Renal cortex interstitium (tissue), 15 donors: ENCODE data around the gene ATG9B. TPM values are rescaled to one million over a fixed set of nuclear protein-coding genes. Genes with fewer than 3 reads are reported as not detected.

ENCODE experiments used
- DNase-seq, 11 donors: peaks; one replicate each; pipeline ENCODE4 v3.0.0-alpha.2; 2013; ENCODE audit warnings: low read depth in 9 of 11, low spot score in 4 of 11; ENCODE audit errors: extremely low read depth in 1 of 11
- long read RNA-seq, 16 experiments: transcript quantifications; one replicate each; lab custom pipeline, GENCODE V29; 2026
- polyA plus RNA-seq, 3 donors: library from polyadenylated mRNA; unstranded; fragments of 120-200 nt; gene quantifications; one replicate each; pipeline ENCODE4 v1.2.1, GENCODE V29; 2013; ENCODE audit not compliant: insufficient read length in 3 of 3

Gene ATG9B
- polyA plus RNA-seq = 1 to 10 TPM; 2.3 to 4.6 (median 4.2) TPM
- long read RNA-seq, donor 1 = 0 reads
- long read RNA-seq, donor 2 = 0 reads
- long read RNA-seq, donor 3, partial matches to known transcripts = 0 of 1 reads
- long read RNA-seq, donor 3, other reads (novel, unspliced or antisense) = 0 of 1 reads
- long read RNA-seq, donor 4, partial matches to known transcripts = 0 of 1 reads
- long read RNA-seq, donor 4, other reads (novel, unspliced or antisense) = 0 of 1 reads
- long read RNA-seq, donor 5 = 0 reads
- long read RNA-seq, donor 6, partial matches to known transcripts = 0 of 1 reads
- long read RNA-seq, donor 6, other reads (novel, unspliced or antisense) = 0 of 1 reads
- long read RNA-seq, donor 7 = 0 reads
- long read RNA-seq, donor 8 = 0 reads
- long read RNA-seq, donor 9 = 0 reads
- long read RNA-seq, donor 10, partial matches to known transcripts = 8 of 8 reads
- long read RNA-seq, donor 10, other reads (novel, unspliced or antisense) = 0 of 8 reads
- long read RNA-seq, donor 11 = 0 reads
- long read RNA-seq, donor 12 = 0 reads
- long read RNA-seq, donor 13 = 0 reads
- long read RNA-seq, donor 14 = 0 reads
- long read RNA-seq, donor 15 = 0 reads
- long read RNA-seq, donor 16, partial matches to known transcripts = 8 of 9 reads
- long read RNA-seq, donor 16, other reads (novel, unspliced or antisense) = 0 of 9 reads

GRCh38 chr7:151024435-151025056, at the start of gene ATG9B:
ATG9B (minus strand) TSS chr7:151024494; CDS start chr7:151024423, 71 bp downstream.
- no peak for DNase-seq

GRCh38 chr7:151073990-151074389, 49.7 kb upstream of the ATG9B start:
- DNase-seq = no peak

- no peak for DNase-seq
Measured at GRCh38 chr7:151071032-151071866, 47.0 kb upstream of the ATG9B start.

GRCh38 chr7:151070574-151070960, 46.3 kb upstream of the ATG9B start:
- no peak for DNase-seq

- no peak for DNase-seq
Measured at GRCh38 chr7:151069841-151070573, 45.7 kb upstream of the ATG9B start.

GRCh38 chr7:151068069-151068773, 43.9 kb upstream of the ATG9B start:
- no peak for DNase-seq

DNA sequence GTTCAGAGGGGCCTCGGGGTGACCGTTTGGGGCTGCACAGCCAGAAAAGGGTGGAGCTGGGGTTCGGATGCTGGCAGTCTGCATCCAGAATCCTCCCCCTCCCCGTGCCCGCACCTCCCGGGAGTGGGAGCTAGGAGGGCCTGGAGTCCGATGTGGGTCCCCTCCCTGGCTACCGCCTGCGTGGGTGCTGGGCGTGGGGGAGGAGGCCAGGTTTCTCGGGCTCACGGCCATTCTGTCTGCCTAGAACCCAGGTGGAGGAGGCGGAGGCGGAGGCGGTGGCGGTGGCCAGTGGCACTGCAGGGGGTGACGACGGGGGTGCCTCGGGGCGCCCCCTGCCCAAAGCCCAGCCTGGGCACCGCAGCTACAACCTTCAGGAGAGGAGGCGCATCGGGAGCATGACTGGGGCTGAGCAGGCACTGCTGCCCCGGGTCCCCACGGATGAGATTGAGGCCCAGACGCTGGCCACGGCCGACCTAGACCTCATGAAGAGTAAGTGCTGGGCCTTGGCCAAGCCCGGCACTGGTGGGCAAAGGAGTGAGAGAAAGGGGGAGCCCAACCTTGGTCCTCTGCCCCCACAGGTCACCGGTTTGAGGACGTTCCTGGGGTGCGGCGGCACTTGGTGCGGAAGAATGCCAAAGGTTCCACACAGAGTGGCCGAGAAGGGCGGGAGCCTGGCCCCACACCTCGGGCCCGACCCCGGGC, 42.1 kb upstream of the ATG9B start:
- no peak for DNase-seq

GRCh38 chr7:151065516-151065915, 41.2 kb upstream of the ATG9B start:
- DNase-seq = no peak

GRCh38 chr7:151064993-151065392, 40.7 kb upstream of the ATG9B start:
- DNase-seq = no peak

DNA sequence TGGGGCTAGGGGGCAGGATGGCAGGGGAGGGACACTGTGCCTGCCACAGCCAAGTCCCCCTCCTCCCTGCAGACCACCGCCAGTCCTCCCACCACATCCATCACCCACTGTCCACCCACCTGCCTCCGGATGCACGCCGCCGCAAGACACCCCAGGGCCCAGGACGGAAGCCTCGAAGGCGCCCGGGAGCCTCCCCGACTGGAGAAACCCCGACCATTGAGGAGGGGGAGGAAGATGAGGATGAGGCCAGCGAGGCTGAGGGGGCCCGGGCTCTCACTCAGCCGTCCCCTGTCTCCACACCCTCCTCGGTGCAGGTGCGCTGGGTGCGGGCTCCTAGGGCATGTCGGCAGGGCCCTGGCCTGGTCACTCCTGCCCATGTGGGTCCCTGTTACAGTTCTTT, 40.2 kb upstream of the ATG9B start:
- DNase-seq = no peak

GRCh38 chr7:151063212-151063561, 38.9 kb upstream of the ATG9B start:
- no peak for DNase-seq

DNA sequence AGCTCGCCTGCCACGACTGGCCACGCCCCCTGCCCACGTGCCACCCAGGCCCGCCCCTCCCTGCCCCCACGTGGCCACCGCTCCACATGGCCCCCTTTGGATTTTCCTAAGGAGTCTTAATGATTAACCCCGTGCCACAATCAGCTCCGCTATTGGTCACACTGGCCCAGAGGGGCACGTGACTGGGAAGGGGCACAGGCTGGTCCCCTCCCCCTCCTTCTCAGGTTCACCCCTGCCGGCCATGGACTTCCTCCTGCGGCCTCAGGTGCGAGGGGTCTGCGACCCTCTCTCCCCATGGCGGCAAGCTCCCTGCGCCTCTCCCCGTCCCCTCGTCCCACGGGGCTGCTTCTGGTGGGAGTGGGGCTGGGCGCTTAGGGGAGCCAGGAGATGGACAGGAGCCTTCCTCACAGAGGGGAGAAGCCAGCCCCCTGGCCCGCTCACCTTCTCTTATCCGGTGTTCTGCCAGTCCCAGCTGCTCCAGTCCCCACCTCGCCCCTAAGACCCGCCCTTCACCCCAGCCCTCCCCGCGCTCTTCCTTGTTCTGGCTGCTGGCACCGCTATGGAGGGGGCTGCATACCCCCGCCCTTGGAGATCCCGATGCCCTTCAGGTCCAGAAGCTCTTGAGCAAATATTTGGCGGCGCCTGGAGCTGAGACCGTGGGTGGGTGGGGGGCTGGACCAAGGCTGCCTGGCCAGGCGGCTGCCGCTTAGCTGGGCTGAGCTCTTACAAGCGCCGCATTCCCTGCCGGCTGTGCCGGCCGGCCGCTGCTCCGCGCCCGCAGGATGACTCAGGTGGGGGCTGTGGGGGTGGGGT, 38.3 kb upstream of the ATG9B start:
- DNase-seq = peak in 3 of 11 donors; percentile 68 to 87 (median 81)

GRCh38 chr7:151062111-151062398, 37.8 kb upstream of the ATG9B start:
- no peak for DNase-seq

DNA sequence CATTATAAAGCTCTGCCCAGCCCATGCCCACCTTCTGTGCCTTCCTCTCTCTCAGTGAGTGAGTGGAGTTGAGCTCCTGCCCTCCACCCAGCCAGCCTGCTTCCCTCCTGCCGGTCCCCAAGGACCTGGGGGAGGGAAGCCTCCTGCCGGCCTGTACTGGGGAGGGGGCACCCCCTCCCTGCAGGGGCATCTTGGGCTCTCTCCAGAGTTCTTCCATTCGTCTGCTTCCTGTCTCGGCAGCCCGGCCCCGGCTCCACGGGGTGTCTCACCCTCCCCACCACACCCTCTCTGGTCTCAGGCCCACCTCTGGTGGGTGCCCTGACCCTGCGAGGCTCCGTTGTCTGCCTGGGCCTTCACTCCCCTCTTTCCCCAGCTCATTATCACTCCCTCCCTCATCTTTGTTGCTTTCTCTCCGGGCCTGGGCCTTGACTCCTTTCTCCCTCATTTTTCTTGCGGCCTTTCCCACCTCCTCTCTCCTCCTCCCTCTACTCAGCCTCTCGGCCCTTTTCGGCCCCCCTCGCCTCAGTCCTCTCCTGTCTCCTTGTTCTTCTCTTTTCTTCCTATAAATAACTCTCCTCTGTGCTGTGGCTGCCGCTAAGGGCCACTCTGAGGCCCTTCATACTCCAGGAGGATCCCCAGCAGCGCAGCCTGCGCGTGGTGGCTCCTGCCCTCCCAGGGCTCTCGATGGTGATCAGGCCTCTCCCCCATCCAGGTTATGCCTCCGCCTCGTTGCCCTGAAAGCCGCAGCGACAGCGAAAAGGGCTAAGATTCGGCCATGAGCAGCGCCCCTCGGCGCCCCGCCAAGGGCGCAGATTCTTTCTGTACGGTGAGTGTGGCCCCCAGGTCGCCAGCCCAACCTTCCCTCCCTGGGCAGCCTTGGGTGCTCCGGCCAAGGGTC, 37.2 kb upstream of the ATG9B start:
- DNase-seq = no peak

- DNase-seq = no peak
Measured at GRCh38 chr7:151060416-151061212, 36.3 kb upstream of the ATG9B start.
